ENCODE data around the gene FRRS1. TPM values are rescaled to one million over a fixed set of nuclear protein-coding genes. Genes with fewer than 3 reads are reported as not detected.

Gene FRRS1
- polyA plus RNA-seq, 1 donor (not counting 4 experiments of a cell fraction or from before 2014, with no cell fraction given): 11.2 TPM

- FAIRE-seq: no peak
- Histone ChIP-seq H3K27me3 (ENCODE audit: control insufficient read depth, extremely low read depth, insufficient read depth, low read length) (no peaks in the 10 kb centered on the region), H3K4me2 (ENCODE audit: control insufficient read depth, extremely low read depth, insufficient read depth, low read depth, low read length) (no peak overlapping the region), H3K79me2 (ENCODE audit: control insufficient read depth, insufficient read depth, low read length) (no peaks in the 10 kb centered on the region), H3K9me1 (ENCODE audit: control insufficient read depth, extremely low read depth, insufficient read depth, low read length) (no peaks in the 10 kb centered on the region), H3K27ac (ENCODE audit: control insufficient read depth, insufficient read depth, low read length) (no peak overlapping the region), H2AFZ (ENCODE audit: control insufficient read depth, low read length) (no peak overlapping the region), H3K4me3 (ENCODE audit: control insufficient read depth in 2 of 3, extremely low read depth in 1 of 3, insufficient read depth in 2 of 3, low read depth in 1 of 3, low read length in 3 of 3) (no peak overlapping the region), H3K9ac (ENCODE audit: control insufficient read depth, extremely low read depth, insufficient read depth, low read length) (no peak overlapping the region), H3K4me1 (ENCODE audit: control insufficient read depth, extremely low read depth, insufficient read depth, low read length) (no peaks in the 10 kb centered on the region), H4K20me1 (ENCODE audit: control insufficient read depth, extremely low read depth, insufficient read depth, low read length) (no peaks in the 10 kb centered on the region), H3K36me3 (ENCODE audit: control insufficient read depth in 2 of 2, extremely low read depth in 1 of 2, insufficient read depth in 2 of 2, low read length in 2 of 2) (no peaks in the 10 kb centered on the region), H3K9me3 (ENCODE audit: control insufficient read depth, low read depth, low read length) (no peaks in the 10 kb centered on the region)
- TF ChIP-seq, protein P1, sequence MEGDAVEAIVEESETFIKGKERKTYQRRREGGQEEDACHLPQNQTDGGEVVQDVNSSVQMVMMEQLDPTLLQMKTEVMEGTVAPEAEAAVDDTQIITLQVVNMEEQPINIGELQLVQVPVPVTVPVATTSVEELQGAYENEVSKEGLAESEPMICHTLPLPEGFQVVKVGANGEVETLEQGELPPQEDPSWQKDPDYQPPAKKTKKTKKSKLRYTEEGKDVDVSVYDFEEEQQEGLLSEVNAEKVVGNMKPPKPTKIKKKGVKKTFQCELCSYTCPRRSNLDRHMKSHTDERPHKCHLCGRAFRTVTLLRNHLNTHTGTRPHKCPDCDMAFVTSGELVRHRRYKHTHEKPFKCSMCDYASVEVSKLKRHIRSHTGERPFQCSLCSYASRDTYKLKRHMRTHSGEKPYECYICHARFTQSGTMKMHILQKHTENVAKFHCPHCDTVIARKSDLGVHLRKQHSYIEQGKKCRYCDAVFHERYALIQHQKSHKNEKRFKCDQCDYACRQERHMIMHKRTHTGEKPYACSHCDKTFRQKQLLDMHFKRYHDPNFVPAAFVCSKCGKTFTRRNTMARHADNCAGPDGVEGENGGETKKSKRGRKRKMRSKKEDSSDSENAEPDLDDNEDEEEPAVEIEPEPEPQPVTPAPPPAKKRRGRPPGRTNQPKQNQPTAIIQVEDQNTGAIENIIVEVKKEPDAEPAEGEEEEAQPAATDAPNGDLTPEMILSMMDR (optimal IDR thresholded peaks at IDR 0.05 in 1 of 3, IDR thresholded peaks at IDR 0.05 in 1 of 3, conservative IDR thresholded peaks at IDR 0.05 in 1 of 3; ENCODE audit: extremely low read depth in 1 of 3, insufficient read depth in 2 of 3, low read length in 3 of 3): no peak
- TF ChIP-seq EZH2 (IDR thresholded peaks at IDR 0.05; ENCODE audit: low read length): no peak
- dilution Hi-C loops (cut with MboI; ENCODE audit: extremely low pct_ligation_motif_present, low sequenced_read_pairs): no loop called here
- no peak for DNase-seq (ENCODE audit: low read depth, low spot score)
These were observed 96.6 kb downstream of the FRRS1 start for GRCh38 chr1:99669821-99670220.

- Histone ChIP-seq H3K27ac (ENCODE audit: control insufficient read depth, insufficient read depth, low read length) (no peak overlapping the region), H3K79me2 (ENCODE audit: control insufficient read depth, insufficient read depth, low read length) (no peaks in the 10 kb centered on the region), H3K4me2 (ENCODE audit: control insufficient read depth, extremely low read depth, insufficient read depth, low read depth, low read length) (no peak overlapping the region), H3K9me3 (ENCODE audit: control insufficient read depth, low read depth, low read length) (no peaks in the 10 kb centered on the region), H4K20me1 (ENCODE audit: control insufficient read depth, extremely low read depth, insufficient read depth, low read length) (no peaks in the 10 kb centered on the region), H3K9ac (ENCODE audit: control insufficient read depth, extremely low read depth, insufficient read depth, low read length) (no peak overlapping the region), H3K4me3 (ENCODE audit: control insufficient read depth in 2 of 3, extremely low read depth in 1 of 3, insufficient read depth in 2 of 3, low read depth in 1 of 3, low read length in 3 of 3) (no peak overlapping the region), H3K36me3 (ENCODE audit: control insufficient read depth in 2 of 2, extremely low read depth in 1 of 2, insufficient read depth in 2 of 2, low read length in 2 of 2) (no peaks in the 10 kb centered on the region), H3K27me3 (ENCODE audit: control insufficient read depth, extremely low read depth, insufficient read depth, low read length) (no peaks in the 10 kb centered on the region), H3K4me1 (ENCODE audit: control insufficient read depth, extremely low read depth, insufficient read depth, low read length) (no peaks in the 10 kb centered on the region), H3K9me1 (ENCODE audit: control insufficient read depth, extremely low read depth, insufficient read depth, low read length) (no peaks in the 10 kb centered on the region), H2AFZ (ENCODE audit: control insufficient read depth, low read length) (no peak overlapping the region)
- FAIRE-seq (no peak), DNase-seq (ENCODE audit: low read depth, low spot score) (no peak)
- TF ChIP-seq, protein P1 (optimal IDR thresholded peaks at IDR 0.05 in 1 of 3, IDR thresholded peaks at IDR 0.05 in 1 of 3, conservative IDR thresholded peaks at IDR 0.05 in 1 of 3; ENCODE audit: extremely low read depth in 1 of 3, insufficient read depth in 2 of 3, low read length in 3 of 3): no peak
- no peak for TF ChIP-seq EZH2 (IDR thresholded peaks at IDR 0.05; ENCODE audit: low read length)
- dilution Hi-C loops (cut with MboI; ENCODE audit: extremely low pct_ligation_motif_present, low sequenced_read_pairs): no loop called here
These were observed 97.1 kb downstream of the FRRS1 start for GRCh38 chr1:99669376-99669775.
